HG02885 (cell line): Measurements from ENCODE around the gene IGSF9B.

ENCODE experiments used
- ATAC-seq: cut with Tn5 transposase; IDR thresholded peaks from one replicate; pipeline ENCODE4 v1.9.1; 2021; ENCODE audit warnings: mild to moderate bottlenecking; ENCODE audit not compliant: unreplicated experiment, poor library complexity

Gene IGSF9B

GRCh38 chr11:133924661-133925060 is 32.1 kb downstream of the IGSF9B start:
- no peak for ATAC-seq

DNA sequence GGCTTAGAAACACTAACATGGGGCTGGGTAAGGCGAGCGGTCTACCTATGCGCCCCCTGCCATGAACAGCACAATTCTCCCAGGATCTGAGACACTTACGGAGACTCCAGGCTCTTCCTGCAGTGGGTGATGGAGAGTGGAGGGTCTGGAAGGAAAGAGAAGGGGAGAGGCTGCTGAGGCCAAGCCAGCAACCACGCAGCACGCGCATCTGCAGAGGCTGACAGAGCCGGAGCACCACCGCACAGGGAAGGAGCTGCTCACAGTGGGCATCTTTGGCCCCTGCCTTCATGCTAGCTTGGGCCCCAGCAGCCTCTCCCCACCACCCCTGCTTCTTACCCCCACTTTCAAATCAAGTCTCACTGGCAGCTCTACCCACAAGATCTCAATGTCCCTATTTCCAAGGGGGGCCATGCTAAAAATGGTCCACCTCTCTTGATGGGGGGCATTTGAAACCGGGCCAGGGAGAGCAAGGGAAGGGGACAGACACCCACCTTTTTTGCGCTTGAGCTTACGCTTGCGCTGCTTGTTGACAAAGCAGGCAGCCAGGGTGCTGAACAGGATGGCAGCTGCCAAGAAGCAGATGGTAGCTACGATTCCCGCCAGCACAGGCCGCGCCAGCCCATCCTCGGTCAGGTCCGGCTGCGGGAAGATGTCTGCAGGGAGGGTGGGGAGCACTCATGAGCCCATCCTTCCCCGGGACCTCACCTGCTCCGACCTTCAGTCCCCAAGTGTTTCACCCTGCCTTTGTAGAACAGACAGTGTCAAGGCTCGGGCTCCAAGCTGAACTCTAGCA is 34.5 kb downstream of the IGSF9B start:
- no peak for ATAC-seq

DNA sequence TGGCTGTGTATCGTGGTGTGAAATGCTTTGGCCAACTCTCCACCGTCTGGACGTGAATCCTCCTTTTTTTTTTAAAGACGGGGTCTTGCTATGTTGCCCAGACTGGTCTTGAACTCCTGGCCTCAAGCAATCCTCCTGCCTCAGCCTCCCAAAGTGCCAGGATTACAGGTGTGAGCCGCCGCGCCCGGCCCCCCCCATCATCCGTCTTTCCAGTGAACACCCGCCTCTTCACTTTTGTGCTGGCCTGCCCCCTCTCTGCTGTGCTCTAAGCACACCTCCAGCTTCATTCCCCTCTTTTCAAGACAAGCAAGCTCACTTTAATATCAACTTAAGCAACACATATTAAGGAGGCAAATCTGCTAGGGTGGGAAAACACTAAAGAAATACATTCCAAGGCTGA is 35.3 kb downstream of the IGSF9B start:
- no peak for ATAC-seq

GRCh38 chr11:133921026-133921425 is 35.7 kb downstream of the IGSF9B start:
- no peak for ATAC-seq

DNA sequence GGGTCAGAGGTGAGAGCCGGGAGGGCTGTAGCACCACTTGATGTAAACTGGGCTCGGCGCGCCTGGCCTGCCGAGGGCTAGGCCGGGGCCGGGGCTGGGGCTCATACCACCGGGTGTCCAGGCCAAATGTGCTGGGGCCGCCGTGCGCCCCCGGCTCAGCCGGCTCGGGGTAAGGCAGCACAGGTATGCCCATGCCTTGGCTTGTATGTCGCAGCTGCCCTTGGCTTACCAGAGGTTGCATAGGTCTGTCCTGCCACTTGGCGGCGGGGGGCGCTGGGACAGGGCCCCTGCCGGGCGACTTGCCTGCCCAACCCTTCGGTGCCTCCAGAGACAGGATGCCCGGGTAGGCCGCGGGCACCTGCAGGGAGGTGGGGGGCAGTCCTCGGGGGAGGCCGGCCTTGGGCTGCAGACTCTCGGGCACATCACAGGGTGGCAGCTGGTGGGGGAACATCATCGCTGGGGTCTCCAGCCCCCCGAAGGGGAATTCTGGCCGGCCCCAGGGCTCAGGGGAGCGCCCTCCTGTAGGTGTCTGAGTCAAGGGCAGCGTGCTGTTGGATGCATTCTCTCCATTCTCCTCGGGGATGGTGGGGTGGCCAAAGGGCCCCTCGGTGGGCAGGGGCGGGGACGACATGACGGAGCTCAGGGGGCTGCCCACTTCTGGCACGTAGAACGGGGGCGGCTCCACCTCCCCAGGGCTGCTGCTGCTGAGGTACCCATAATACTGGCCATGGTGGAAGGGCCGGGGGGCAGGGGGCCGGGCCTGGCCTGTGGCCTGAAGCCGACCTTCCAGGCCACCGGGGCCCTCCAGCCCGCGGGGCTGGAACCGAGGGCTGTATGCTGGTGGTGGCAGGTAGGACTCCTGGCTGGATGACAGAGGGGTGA is 36.4 kb downstream of the IGSF9B start:
- no peak for ATAC-seq

GRCh38 chr11:133919330-133920108 is 37.2 kb downstream of the IGSF9B start:
- ATAC-seq = no peak

DNA sequence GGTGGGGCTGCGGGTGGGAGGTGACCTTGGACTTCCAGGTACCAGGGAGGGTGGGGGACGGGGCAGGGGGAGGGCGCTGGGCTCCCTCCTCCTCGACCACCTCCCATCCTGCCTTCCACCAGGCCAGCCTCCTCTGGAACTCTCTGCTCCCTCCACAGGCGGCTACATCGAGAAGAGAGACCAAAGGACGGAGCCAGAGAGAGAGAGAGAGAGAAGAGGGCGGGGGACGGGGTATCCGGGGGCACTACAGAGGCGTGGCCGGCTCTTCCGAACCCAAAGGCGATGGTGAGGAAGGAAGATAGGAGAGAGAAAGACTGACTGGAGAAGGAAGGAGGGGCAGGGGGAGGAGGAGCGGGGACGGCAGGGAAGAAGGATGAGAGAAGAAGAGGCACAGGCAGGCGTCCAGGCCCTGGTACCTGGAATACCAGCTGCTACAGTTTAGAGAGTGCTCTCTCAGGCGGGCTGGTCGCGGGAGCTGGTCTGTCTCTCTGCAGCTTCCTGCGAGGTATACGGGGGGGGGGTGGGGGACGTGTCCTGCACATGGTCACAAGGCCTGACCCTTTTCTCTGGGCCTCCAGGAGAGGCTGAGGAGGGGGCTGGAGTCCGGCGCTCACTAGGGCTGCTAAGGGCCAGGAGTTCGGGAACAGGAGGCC is 38.0 kb downstream of the IGSF9B start:
- no peak for ATAC-seq

DNA sequence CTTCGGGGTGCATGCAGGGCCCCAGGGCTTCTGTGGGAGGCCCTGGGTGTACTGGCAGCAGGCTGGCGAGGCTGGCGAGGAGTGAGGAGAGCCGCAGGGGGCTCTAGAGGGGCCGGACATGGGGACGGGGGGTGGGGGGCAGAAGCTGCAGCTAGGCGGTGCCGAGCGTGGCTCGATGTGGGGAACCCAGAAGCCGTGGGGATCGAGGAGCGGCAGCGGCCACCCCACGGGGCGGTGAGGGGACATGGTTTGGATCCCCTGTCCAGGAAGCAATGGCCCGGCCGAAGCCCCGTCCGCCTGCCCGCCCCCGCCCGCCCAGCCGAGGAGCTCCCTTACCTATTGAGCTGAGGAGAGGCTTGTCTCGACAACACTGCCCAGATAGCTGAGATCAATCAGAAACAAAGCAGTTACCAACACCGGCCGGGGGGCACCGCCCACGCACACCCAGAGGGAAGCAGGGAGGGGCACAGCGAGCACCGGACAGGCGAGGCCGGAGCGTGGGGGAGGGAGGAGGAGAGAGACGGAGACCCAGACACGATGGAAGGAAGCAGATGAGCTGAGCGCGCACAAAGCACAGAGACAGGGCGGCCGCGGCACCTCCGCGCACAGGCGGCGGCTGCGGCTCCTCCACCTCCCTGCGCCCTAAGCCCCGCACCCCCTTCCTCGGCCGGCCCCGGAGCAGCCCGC is 38.7 kb downstream of the IGSF9B start:
- no peak for ATAC-seq

DNA sequence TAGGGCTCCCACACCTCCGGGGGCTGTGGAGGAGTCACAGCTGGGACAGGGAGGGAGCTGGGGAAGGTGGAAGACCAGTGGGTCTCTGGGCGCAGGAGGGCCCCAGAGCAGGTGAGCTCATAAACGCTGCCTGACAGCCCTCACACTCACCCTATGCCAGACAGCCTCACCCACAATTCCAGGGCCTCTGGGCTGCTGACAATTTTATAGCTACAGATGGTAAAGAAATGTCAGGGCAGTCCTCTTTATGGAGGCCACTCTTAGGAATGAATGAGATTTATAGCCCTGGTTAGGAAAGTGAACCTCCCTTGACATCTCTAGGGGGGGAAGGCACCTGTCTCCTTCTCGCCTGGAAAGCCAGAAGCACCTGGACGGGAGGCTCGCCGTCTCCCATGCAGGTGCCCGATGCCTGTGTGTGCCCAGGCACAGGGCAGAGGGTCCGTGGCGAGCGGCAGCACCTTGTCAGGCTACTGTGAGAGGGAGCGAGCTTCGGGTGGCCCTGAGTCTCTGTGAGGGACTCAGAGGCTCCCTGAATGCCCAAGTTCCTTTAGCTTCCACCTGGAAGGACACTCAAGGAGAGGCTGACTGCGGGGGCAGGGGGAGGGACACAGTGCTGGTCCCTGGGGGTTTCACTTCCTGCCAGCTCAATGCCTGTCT is 39.9 kb downstream of the IGSF9B start:
- no peak for ATAC-seq

GRCh38 chr11:133913761-133914160 is 43.0 kb downstream of the IGSF9B start:
- no peak for ATAC-seq

GRCh38 chr11:133911171-133911570 is 45.6 kb downstream of the IGSF9B start:
- ATAC-seq = peak; percentile 68

GRCh38 chr11:133910101-133910500 is 46.7 kb downstream of the IGSF9B start:
- no peak for ATAC-seq

- no peak for ATAC-seq
These were observed 47.9 kb downstream of the IGSF9B start for GRCh38 chr11:133908827-133909226.

GRCh38 chr11:133907841-133908241 is 48.9 kb downstream of the IGSF9B start:
- no peak for ATAC-seq

DNA sequence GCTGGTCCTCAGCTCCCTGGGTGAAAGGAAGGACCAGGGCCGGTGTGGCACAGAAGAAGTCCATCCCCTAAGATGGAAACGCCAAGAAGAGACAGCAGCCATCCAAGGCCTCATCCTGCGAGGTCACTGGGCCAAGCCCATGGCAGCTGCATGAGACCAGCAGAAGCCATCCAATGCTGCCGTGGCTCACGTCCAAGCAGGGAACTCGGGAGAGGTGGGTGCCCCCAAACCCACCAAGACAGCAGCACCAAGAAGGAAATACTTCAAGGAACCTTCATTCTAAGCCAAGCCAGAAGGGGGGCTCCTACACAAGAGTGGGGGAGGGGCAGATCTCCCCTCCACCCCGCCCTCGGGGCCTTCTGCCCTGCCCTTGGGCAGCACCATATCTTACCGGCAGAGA is 49.6 kb downstream of the IGSF9B start:
- ATAC-seq = no peak

GRCh38 chr11:133906746-133907145 is 50.0 kb downstream of the IGSF9B start:
- no peak for ATAC-seq

DNA sequence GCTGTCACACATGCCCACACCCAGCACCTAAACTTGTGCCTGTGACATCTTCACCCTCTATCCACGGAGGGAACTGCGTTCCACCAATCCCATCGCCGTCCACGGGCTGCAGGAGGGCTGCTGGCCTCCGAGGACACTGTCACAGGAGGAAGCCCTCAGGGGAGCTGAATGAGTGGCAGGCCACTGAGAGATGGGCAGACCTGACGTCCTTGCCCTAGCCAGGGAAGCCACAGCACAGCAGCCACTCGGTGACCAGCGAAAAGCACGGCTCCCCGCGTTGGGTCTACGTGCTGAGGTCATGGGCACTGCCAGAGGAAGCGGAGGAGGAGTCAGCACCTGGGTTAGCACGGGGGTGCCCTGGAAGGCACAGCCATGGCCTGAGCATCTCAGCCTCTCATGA is 50.5 kb downstream of the IGSF9B start:
- no peak for ATAC-seq

GRCh38 chr11:133905677-133906156 is 51.1 kb downstream of the IGSF9B start:
- no peak for ATAC-seq
